Gastrocnemius medialis (tissue), 4 donors: ENCODE data around the gene RFTN1. TPM values are rescaled to one million over a fixed set of nuclear protein-coding genes. Genes with fewer than 3 reads are reported as not detected.

ENCODE experiments used
- ATAC-seq, 2 donors: fragments of 150-250 bp; one replicate each; pipeline ENCODE4 v1.9.1; 2016
- DNase-seq, 2 donors: peaks; one replicate each; pipeline ENCODE4 v3.0.0-alpha.2; 2019
- H3K27ac ChIP-seq, 4 donors: fragments of 200-600 bp; sonication (generic); 1 replicate in 1 of 4; 2 replicates in 3 of 4; pipeline ENCODE4 v1.5.1; 2016 to 2018; ENCODE audit warnings: mild to moderate bottlenecking in 2 of 4, moderate library complexity in 1 of 4
- H3K27me3 ChIP-seq, 3 donors: fragments of 200-600 bp; sonication (generic) in 2 of 3; 1 replicate in 1 of 3; 2 replicates in 2 of 3; pipeline versions ENCODE4 v1.5.1 to v1.6.0; 2016 to 2019; ENCODE audit warnings: mild to moderate bottlenecking in 1 of 3, moderate library complexity in 1 of 3
- H3K36me3 ChIP-seq, 2 donors: fragments of 200-600 bp; sonication (generic) in 1 of 2; one replicate each; pipeline ENCODE4 v1.5.1; 2017 to 2018
- H3K4me1 ChIP-seq, 2 donors: fragments of 200-600 bp; sonication (generic) in 1 of 2; one replicate each; pipeline ENCODE4 v1.5.1; 2016 to 2017; ENCODE audit warnings: mild to moderate bottlenecking in 2 of 2
- H3K4me3 ChIP-seq, 4 donors: fragments of 200-600 bp; sonication (generic) in 3 of 4; 1 replicate in 1 of 4; 2 replicates in 3 of 4; pipeline ENCODE4 v1.5.1; 2016 to 2019; ENCODE audit warnings: mild to moderate bottlenecking in 2 of 4
- H3K9me3 ChIP-seq, 3 donors: fragments of 200-600 bp; sonication (generic) in 2 of 3; 1 replicate in 1 of 3; 2 replicates in 2 of 3; pipeline ENCODE4 v1.5.1; 2016 to 2019
- POLR2A ChIP-seq, 2 donors: fragments of 450-650 bp; IDR thresholded peaks; one replicate each; pipeline ENCODE4 v1.6.1; 2017; ENCODE audit warnings: antibody characterized with exemption in 2 of 2, mild to moderate bottlenecking in 2 of 2, moderate library complexity in 2 of 2
- in situ Hi-C, 4 donors: fragments of 200-750 bp; cut with MboI; loops; one replicate each; pipeline versions ENCODE4 v1.15.0 to v1.8.0; 2017; ENCODE audit warnings: low sequenced_read_pairs in 4 of 4
- intact Hi-C: fragments of 100-400 bp; cut with DNase I; formaldehyde crosslinking; loops from one replicate; pipeline ENCODE4 v1.15.1; 2023; ENCODE audit warnings: low total_unique reads
- total RNA-seq, 4 donors: library from RNA; depleted of rRNA; stranded (reverse); fragments of >200 nt; gene quantifications; one replicate each; pipeline versions ENCODE4 v1.1.0 to v1.2.3, GENCODE V29; 2016
- TF ChIP-seq, protein P1 (sequence below), 5 experiments: fragments of 450-650 bp in 3 of 5; fragments of 200-600 bp in 2 of 5; sonication (generic) in 2 of 5; IDR thresholded peaks in 4 of 5; conservative IDR thresholded peaks in 1 of 5; 1 replicate in 4 of 5; 2 replicates in 1 of 5; pipeline ENCODE4 v1.5.1; 2016 to 2019; ENCODE audit warnings: antibody characterized with exemption in 5 of 5, mild to moderate bottlenecking in 3 of 5, moderate library complexity in 3 of 5

Gene RFTN1
- total RNA-seq, 4 donors from 2014 or later, result 10.7 to 22.8 (median 11.7) TPM

DNA sequence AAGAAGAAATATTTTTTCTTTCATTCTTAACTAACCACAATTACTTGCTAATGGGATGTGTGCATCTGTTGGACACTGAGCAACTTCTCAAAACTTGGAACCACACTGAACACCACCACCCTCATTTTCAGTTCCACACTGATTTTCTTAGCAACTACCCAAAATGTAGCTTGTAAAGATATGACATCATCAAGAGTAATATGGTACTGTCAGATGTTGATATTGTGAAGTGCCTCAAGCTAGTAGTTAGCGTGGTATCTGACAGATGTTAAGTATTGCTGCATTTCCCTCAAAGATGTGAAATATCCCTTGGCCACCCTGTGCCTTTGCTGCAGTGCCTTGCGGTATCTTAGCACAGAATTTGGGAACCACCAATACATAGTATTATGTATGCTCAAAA lies 9.3 kb downstream of the RFTN1 start:
- no peak for TF ChIP-seq POLR2A (IDR thresholded peaks at IDR 0.05)
- TF ChIP-seq, protein P1, sequence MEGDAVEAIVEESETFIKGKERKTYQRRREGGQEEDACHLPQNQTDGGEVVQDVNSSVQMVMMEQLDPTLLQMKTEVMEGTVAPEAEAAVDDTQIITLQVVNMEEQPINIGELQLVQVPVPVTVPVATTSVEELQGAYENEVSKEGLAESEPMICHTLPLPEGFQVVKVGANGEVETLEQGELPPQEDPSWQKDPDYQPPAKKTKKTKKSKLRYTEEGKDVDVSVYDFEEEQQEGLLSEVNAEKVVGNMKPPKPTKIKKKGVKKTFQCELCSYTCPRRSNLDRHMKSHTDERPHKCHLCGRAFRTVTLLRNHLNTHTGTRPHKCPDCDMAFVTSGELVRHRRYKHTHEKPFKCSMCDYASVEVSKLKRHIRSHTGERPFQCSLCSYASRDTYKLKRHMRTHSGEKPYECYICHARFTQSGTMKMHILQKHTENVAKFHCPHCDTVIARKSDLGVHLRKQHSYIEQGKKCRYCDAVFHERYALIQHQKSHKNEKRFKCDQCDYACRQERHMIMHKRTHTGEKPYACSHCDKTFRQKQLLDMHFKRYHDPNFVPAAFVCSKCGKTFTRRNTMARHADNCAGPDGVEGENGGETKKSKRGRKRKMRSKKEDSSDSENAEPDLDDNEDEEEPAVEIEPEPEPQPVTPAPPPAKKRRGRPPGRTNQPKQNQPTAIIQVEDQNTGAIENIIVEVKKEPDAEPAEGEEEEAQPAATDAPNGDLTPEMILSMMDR (IDR thresholded peaks at IDR 0.05 in 4 of 5, conservative IDR thresholded peaks at IDR 0.05 in 1 of 5), result no peak
- intact Hi-C loops (no loop called here), in situ Hi-C loops (no loop called here)
- no peaks in the 10 kb centered on the region for H3K27me3 ChIP-seq
- H3K36me3 ChIP-seq, result no peaks in the 10 kb centered on the region
- H3K9me3 ChIP-seq, result no peaks in the 10 kb centered on the region
- H3K27ac ChIP-seq, result no peak overlapping the region
- no peak for DNase-seq
- ATAC-seq, result no peak
- peaks cover 7 to 17% of the 10 kb centered on the region in 2 donors for H3K4me1 ChIP-seq
- H3K4me3 ChIP-seq, result no peak overlapping the region

DNA sequence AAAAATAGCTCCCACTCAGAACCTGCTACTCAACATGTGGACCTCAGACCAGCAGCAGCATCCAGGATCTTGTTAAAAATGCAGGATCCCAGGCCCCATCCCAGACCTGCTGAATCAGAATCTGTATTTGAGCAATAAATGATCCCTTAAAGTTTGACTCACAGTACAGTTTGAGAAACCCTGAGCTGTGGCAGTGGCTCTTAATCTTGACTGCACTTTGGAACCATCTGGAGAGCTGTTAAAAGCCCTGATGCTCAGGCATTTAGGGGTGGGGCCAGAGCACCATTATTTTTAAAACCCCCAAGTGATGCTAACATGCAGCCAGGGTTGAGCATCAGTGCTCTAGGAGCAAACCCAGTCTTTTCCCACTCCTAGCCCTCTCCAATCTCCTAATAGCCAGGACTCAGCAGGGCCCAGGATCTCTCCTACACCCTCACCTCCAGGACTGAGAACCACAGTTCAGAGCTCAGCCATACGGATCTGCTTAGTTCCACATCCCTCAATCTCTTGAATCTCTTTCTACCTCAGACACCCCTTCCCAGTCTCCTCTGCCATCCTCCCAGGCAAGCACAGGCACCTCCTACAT lies 10.2 kb downstream of the RFTN1 start:
- TF ChIP-seq, protein P1 (IDR thresholded peaks at IDR 0.05 in 4 of 5, conservative IDR thresholded peaks at IDR 0.05 in 1 of 5), result no peak
- no peak for TF ChIP-seq POLR2A (IDR thresholded peaks at IDR 0.05)
- DNase-seq (no peak), ATAC-seq (no peak)
- no peaks in the 10 kb centered on the region for H3K27me3 ChIP-seq
- in situ Hi-C loops (no loop called here), intact Hi-C loops (no loop called here)
- no peaks in the 10 kb centered on the region for H3K9me3 ChIP-seq
- no peak overlapping the region for H3K4me3 ChIP-seq
- H3K36me3 ChIP-seq, result no peaks in the 10 kb centered on the region
- no peak overlapping the region for H3K27ac ChIP-seq
- peaks cover 7 to 13% of the 10 kb centered on the region in 2 donors for H3K4me1 ChIP-seq

DNA sequence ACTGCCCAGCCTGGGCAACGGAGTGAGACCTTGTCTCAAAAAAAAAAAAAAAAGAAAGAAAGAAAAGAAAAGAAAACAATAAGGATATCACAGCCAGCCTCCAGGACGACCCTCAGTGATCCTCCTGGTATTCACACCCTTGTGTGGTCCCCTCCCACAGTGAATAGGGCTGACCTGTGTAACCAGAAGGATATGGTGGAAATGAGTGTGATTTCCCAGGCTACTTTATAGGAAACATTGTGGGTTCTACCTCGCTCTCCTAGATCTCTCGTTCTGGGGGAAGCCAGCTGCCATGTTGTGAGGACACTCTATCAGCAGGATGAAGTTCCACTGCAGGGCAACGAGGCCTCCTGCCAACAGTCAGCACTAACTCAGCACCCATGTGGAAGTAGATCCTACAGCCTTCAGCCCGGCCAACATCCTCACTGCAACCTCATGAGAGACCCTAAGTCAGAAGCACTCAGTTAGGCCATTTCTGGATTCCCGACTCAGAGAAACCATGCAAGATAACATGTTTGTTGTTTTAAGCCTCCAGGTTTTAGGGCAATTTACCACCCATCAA lies 11.1 kb downstream of the RFTN1 start:
- H3K9me3 ChIP-seq, result no peaks in the 10 kb centered on the region
- H3K27me3 ChIP-seq, result no peaks in the 10 kb centered on the region
- in situ Hi-C loops (no loop called here), intact Hi-C loops (no loop called here)
- H3K4me1 ChIP-seq, result peaks cover 0 to 6% of the 10 kb centered on the region in 2 donors
- H3K4me3 ChIP-seq, result no peak overlapping the region
- H3K36me3 ChIP-seq, result no peaks in the 10 kb centered on the region
- no peak overlapping the region for H3K27ac ChIP-seq
- TF ChIP-seq, protein P1 (IDR thresholded peaks at IDR 0.05 in 4 of 5, conservative IDR thresholded peaks at IDR 0.05 in 1 of 5), result no peak
- no peak for TF ChIP-seq POLR2A (IDR thresholded peaks at IDR 0.05)
- DNase-seq, result no peak
- ATAC-seq, result no peak

DNA sequence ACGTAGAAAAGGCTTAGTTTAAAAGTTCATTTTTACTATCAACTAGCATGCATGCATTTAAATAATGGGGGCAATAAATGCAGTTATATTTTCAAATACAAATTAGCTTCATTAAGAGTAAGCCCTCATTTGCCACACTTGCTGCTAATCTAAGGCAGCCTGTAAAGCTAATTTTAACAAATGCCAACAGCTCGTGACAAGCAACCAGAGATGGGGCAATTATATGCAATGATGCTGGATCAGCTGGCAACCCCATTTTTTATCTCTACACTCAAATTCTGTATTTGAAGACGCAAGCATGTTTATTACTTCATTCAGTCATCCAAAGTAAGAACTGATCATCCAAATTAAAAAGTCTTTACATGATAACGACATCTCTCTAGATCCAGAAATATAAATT lies 12.1 kb downstream of the RFTN1 start:
- H3K27me3 ChIP-seq, result no peaks in the 10 kb centered on the region
- ATAC-seq, result no peak
- no peak overlapping the region for H3K4me3 ChIP-seq
- H3K36me3 ChIP-seq, result no peaks in the 10 kb centered on the region
- H3K27ac ChIP-seq, result no peak overlapping the region
- no peak for DNase-seq
- TF ChIP-seq, protein P1 (IDR thresholded peaks at IDR 0.05 in 4 of 5, conservative IDR thresholded peaks at IDR 0.05 in 1 of 5), result no peak
- intact Hi-C loops, result no loop called here
- in situ Hi-C loops, result no loop called here
- H3K4me1 ChIP-seq, result peaks cover 0 to 6% of the 10 kb centered on the region in 2 donors
- H3K9me3 ChIP-seq, result no peaks in the 10 kb centered on the region

DNA sequence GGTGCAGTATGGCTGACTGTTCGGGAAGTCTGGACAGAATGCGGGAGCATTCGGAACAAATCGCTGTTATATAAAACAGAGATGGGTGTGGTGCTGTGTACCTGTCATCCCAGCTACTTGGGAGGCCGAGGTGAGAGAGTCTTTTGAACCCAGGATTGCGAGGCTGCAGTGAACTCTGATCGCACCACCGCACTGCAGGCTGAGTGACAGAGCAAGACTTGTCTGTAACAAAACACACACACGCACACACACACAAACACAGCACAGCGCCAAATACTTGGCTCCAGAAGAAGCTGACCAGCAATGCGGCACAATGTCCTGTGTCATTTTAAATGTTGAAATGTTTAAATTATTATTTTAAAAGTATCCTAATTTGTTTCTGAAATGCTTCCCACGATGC lies 12.6 kb downstream of the RFTN1 start:
- Histone ChIP-seq H3K4me1 (peaks cover 0 to 6% of the 10 kb centered on the region in 2 donors), H3K36me3 (no peaks in the 10 kb centered on the region), H3K9me3 (no peaks in the 10 kb centered on the region), H3K27ac (no peak overlapping the region), H3K27me3 (no peaks in the 10 kb centered on the region), H3K4me3 (no peak overlapping the region)
- intact Hi-C loops (no loop called here), in situ Hi-C loops (no loop called here)
- DNase-seq, result no peak
- no peak for ATAC-seq
- TF ChIP-seq, protein P1 (IDR thresholded peaks at IDR 0.05 in 4 of 5, conservative IDR thresholded peaks at IDR 0.05 in 1 of 5), result no peak
- TF ChIP-seq POLR2A (IDR thresholded peaks at IDR 0.05), result no peak
